HG02588 (cell line): ENCODE results near the gene FRAT2.

ENCODE experiments used
- ATAC-seq: cut with Tn5 transposase; IDR thresholded peaks from one replicate; pipeline ENCODE4 v1.9.1; 2021; ENCODE audit warnings: mild to moderate bottlenecking, moderate library complexity; ENCODE audit not compliant: unreplicated experiment

The FRAT2 gene

DNA sequence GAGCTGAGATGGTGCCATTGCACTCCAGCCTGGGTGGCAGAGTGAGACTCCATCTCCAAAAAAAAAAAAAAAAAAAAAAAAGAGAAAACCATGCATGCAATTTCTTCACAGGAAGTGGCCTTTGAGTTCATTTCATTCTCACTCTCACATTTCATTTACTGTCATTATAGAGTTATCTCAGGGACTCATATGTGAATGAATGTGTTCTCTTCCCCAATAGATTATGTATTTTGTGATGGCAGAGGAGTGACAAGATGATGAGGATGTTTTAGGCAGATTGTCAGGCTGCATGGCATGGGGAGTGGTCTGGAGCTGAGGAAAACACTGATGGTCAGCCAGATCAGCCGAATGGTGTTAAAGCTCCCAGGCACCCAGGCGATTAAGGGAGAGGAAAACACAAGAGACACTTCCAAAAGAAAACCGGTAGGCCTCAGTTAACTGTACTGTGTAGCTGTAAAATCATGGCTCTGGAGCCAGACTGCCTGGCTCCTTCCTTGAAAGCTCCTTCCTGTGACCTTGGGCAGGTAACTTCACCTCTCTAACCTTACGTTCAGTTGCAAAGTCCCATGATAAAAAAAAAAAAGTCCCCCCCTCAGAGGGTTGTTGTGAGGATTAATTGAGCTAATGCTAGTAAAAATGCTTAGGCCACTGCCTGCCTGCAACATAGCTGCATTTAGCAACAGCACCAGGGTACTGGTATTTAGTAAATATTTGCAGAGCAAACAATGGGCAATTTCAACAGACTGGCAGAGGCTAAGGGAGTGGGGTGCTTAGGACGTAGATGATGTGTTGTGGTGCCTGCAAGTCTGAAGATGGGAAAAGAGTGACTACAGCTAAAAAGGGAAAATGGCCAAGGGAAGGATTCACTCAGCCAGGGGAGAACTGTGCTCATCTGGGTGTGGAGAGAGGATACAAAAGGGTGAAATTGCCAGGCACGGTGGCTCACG lies 6.9 kb downstream of the FRAT2 start:
- ATAC-seq = no peak

- no peak for ATAC-seq
Observed at GRCh38 chr10:97325754-97326153, 8.8 kb downstream of the FRAT2 start.

- no peak for ATAC-seq
Observed at GRCh38 chr10:97323501-97323900, 11.0 kb downstream of the FRAT2 start.

DNA sequence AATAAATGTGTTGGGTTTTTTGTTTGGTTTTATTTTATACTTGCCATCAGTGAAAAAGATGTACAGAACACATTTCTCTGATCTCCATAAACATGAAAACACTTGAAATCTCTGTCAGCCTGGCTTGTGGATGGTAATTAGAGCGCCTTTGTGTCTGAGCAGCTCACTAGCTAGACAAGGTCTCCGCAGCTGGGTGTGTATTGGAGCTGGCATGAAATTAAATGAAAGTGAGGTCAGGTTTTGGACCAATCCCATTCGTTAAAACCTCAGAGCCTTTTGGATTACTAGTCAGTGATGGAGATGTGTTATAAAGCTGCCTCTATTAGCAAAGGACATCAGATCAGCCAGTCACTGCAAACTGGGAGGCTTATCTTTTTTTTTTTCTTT lies 12.7 kb downstream of the FRAT2 start:
- ATAC-seq = no peak

DNA sequence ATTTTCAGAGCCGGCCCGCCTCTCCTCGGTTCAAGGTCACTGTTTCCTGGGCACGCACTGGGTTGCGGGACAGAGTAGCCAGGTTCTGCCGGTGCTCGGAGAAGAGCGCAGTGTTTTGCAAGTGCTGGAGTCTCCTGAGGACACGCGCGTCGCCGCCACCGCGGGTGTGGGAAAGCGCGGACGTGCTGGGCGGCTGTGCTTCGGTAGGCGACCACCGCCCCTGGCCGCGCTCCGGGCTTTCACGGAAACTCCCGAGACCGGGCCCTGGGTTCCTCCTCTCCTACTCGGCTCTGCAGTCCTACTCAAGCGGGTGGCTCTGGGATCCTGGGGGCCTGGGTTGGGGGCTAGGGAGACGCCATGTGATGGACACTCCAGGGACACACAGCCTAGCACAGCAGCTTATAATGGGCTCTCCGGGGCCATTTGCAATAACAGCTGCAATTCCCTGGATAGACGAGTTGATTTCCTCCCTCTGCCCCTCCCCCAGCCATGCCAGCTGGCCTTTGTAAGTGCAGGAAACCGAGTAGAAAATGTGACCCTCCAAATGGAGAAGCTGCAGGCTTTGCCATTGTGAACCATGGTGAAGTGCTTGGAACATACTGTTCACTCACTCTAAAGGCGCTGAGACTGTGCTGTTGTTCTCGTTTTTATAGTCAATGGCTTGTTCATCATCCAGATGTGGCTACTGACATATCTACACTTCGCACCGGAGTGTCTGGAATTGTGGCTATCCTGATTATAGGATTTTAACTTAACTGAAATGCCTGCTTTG lies 13.3 kb downstream of the FRAT2 start:
- ATAC-seq = no peak

DNA sequence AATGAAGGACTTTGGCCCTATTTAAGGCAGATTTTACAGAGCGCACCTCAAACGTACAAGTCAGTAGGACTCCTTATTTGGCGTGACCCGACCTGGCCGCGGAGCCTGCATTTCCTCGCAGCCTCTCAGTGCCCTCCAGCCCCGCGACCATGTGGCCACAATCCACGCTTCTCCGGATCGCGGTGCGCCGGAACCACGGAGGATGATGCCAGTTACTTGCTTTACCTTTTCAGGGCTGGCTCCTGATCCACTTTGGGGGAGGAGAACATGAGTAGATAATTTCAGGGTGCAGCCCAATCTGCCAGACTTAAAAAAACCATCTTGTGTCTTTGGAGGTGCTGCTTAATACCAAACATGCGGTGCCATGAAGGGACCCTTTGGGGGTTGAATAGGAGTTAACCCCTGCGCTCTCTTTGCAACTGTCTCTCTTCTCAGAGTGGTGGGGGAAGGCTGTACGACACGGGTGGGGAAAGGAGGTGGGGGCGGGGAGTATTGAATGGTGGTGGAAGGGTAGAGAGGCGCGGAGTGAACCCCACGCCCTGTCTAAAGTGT lies 14.0 kb downstream of the FRAT2 start:
- no peak for ATAC-seq

GRCh38 chr10:97319671-97320479 lies 14.7 kb downstream of the FRAT2 start:
- ATAC-seq = peak; percentile 28

DNA sequence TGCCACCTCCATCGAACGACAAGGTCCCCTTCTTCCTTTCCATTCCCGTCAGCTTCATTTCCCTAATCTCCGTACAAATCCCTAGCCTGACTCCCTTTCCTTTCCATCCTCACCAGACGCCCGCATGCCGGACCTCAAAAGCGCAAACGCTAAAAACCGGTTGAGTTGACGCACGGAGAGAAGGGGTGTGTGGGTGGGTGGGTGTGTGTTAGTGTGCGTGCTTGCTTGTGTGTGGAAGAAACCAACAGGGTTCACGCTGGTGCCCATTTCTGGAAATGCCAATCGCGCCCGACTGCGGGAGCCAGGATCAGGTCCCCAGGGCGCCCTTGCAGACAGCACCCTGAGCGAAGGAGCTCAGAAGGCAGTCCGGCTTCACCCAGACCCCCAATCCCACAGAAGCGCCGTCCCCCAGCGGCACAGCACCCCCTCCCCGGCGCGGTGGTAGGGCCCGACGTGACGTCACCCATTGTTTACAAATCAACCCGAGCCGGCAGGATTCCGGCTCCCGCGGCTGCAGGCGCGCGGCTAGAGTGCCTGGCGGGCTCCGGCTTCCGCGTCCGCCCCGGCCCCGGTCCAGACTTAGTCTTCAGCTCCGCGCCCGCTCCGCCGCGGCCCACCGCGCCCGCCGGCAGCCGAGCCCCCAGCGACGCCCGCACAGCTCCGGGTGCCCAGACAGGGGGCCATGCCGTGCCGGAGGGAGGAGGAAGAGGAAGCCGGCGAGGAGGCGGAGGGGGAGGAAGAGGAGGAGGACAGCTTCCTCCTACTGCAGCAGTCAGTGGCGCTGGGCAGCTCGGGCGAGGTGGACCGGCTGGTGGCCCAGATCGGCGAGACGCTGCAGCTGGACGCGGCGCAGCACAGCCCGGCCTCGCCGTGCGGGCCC lies 15.5 kb downstream of the FRAT2 start, which contains the start of gene FRAT1:
FRAT1 (plus strand) TSS at position 500 of the 880 bp plus-strand sequence; CDS start at position 683, 183 bp downstream.
- ATAC-seq = peak; percentile 70

- no peak for ATAC-seq
Observed at GRCh38 chr10:97314671-97315070, 19.9 kb downstream of the FRAT2 start.

DNA sequence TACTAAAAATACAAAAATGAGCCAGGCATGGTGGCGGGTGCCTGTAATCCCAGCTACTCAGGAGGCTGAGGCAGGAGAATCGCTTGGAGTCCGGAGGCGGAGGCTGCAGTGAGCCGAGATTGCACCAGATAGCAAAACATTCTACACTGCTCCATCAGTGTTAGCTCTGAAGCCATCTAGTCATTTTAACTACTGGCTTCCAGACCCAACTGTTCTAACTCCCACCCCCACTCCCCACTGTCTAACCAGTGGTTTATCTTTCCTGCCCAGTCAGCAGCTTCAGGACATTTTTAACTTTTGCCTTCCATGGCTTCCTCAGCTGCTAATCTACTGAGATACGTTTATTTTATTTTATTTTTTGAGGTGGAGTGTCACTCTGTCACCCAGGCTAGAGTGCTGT lies 21.6 kb downstream of the FRAT2 start:
- no peak for ATAC-seq

DNA sequence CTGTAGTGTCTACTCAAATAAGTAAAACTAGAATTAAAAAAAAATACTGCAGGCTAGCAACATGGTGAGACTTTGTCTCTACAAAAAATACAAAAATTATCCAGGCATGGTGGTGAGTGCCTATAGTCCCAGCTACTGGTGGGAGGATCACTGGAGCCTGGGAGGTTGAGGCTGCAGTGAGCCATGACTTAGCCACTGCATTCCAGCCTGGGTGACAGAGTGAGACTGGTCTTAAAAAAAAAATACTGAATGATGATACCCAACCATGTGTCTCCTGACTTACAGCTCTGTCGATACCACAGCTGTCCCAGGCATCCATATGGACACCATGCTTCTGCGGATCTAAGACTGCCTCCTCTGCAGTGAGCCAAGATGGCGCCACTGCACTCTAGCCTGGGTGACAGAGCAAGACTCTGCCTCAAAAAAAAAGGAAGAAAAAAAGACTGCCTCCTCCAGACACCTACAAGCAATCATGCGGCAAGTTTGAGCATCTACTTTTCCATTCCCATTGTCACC lies 23.4 kb downstream of the FRAT2 start:
- no peak for ATAC-seq

DNA sequence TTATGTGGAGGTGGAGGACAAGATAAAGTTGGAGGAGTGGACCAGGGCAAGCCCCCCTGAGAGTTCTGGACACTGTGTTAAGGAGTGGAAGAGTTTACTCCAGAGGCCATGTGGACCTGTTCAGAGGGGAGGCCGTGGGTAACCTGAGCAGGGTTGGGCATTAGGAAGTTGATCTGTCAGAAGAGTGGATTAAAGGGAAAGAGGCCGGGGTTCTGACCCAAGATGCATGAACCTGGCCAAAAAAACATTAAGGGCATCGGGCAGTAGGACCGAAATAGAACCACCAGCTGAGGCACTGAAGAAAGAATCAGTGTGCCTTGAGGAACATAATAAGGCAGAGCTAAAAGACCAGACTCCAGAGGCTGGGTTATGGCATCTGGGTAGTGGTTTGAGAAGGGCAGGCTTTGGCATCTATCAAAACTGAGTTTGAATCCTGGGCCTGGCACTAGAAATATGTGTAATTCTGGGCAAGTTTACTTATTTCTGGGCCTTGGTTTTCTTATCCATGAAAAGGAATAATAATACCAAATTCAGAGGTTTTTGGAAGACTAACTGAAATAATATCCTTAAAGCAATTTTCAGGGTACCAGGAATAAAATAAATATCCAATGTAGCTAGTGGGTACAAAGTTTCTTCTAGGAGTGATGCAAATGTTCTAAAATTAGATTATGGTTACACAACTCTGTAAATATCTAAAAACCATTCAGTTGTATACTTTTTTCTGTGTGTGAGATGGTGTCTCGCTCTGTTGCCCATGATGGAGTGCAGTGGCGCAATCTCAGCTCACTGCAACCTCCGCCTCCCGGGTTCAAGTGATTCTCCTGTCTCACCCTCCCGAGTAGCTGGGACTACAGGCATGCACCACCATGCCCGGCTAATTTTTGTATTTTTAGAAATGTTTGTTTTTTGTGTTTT lies 26.4 kb downstream of the FRAT2 start:
- no peak for ATAC-seq

GRCh38 chr10:97307441-97307840 lies 27.1 kb downstream of the FRAT2 start:
- ATAC-seq = no peak

DNA sequence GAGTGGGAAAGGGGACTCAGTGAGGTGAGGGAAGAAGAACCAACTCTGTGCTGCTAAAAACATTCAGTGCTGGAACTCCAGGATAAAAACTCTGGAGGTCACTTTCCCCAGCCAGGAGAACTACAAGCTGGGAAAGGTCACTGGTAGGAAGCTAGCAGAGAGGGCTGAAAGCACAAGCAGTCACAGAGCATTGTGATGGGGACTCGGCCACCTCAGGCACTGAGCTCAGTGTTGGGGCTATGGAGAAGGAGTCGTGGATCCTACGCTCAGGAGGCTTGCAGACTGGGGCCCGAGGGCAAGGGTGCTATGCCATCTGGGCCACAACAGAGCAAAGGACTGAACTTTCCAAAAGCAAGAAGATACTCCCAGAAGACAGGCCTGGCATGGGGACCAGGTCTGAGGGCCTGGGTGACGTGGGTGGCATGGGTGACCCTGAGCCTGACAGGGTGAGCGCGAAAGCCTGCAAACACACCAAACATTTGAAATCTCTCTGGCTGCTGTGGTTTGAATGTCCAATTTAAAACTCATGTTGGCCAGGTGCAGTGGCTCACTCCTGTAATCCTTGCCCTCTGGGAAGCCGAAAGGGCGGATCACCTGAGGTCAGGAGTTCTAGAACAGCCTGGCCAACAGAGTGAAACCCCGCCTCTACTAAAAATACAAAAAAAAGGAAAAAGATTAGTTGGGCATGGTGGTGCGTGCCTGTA lies 32.3 kb downstream of the FRAT2 start:
- no peak for ATAC-seq

GRCh38 chr10:97300980-97301379 lies 33.5 kb downstream of the FRAT2 start:
- ATAC-seq = no peak

- no peak for ATAC-seq
Observed at GRCh38 chr10:97298223-97298571, 36.3 kb downstream of the FRAT2 start.

- no peak for ATAC-seq
Observed at GRCh38 chr10:97297556-97298222, 36.8 kb downstream of the FRAT2 start.

DNA sequence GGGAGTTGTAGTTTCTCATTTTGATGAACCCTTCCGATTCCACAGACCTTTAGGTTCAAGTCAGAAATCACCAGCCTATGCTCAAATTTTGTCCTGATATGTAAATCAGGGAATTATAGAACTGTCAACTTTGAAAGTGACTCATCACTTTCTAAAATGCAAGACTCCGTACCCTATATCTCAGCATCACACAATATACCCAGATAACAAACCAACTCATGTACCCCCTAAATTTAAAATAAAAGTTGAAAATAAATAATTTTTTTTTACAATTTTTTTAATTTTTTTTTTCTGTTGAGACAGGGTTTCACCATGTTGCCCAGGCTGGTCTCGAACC lies 41.7 kb downstream of the FRAT2 start:
- ATAC-seq = no peak
